ENCODE results near the gene FZD10.

Gene FZD10

DNA sequence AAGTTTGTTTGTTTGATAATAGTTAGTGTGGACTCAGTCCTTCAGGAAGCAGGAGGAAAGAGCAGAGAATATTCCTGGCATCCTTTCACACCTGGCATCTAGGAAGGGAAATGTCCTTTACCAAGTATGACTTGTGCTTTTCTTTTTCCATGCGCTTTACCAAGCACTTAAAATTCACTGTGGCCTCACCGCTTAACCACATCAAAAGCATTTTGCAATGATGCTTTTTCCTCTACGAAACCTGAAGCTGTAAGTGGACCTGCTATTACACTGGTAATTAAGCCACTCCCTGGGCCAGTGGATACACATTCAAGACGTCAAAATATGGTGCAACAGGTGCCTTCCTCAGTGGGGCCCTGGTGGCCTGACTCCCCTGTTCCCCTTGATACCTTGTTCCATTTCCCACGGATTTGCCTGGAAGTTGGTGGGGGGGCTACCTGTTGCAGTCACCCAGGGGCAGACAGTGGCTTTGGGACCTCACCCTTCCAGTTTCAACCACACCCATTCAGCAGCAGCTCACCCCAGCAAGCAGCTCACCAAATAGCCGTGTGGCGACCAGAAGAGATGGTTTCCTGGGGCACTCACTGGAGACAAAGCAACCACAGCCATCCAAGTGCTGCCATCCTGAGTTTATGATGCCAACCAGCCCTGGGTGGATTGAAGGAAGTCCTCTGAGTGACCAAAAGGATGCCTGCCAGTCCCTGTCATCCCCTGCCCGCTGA, 14.2 kb upstream of the FZD10 start:
- ChIA-PET POLR2A (no interaction called here), CTCF (interaction anchor here (1.0 kb wide), 1 partner anchor 62 kb away, joined by 3 read pairs; no protein-coding TSS in a partner anchor)
- DNase-seq (ENCODE audit: low read depth, low spot score), result no peak

DNA sequence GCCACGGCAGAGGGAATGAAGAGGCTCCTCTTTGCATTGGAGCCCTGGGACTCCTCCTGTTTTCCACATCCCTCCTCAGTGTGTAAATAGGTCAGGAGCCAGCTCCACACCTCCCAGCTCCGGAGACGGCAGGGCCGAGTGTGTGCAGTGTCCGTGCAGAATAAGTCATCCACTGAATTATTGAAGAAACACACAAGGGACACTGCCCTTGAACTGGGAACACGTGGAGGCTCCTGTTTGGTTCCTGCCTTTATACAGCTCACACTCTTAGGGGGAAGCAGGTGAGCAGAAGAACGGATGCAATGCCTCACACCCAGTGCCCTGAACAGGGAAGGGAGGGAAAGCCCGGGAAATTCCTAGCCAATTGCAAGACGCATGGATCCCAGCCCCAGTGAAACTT, 10.4 kb upstream of the FZD10 start:
- H3K4me3 ChIP-seq (ENCODE audit: low read depth, low read length), result no peak overlapping the region
- TF ChIP-seq, protein P1, sequence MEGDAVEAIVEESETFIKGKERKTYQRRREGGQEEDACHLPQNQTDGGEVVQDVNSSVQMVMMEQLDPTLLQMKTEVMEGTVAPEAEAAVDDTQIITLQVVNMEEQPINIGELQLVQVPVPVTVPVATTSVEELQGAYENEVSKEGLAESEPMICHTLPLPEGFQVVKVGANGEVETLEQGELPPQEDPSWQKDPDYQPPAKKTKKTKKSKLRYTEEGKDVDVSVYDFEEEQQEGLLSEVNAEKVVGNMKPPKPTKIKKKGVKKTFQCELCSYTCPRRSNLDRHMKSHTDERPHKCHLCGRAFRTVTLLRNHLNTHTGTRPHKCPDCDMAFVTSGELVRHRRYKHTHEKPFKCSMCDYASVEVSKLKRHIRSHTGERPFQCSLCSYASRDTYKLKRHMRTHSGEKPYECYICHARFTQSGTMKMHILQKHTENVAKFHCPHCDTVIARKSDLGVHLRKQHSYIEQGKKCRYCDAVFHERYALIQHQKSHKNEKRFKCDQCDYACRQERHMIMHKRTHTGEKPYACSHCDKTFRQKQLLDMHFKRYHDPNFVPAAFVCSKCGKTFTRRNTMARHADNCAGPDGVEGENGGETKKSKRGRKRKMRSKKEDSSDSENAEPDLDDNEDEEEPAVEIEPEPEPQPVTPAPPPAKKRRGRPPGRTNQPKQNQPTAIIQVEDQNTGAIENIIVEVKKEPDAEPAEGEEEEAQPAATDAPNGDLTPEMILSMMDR (IDR thresholded peaks at IDR 0.05; ENCODE audit: insufficient read depth, low read length, missing control alignments), result no peak
- DNase-seq (ENCODE audit: low read depth, low spot score), result no peak
- ChIA-PET POLR2A (no interaction called here), CTCF (no interaction called here)

More for the DNA sequence above, 14.2 kb upstream of the FZD10 start:
- H3K4me3 ChIP-seq (ENCODE audit: low read depth, low read length), result no peak overlapping the region
- TF ChIP-seq, protein P1 (IDR thresholded peaks at IDR 0.05; ENCODE audit: insufficient read depth, low read length, missing control alignments), result no peak

DNA sequence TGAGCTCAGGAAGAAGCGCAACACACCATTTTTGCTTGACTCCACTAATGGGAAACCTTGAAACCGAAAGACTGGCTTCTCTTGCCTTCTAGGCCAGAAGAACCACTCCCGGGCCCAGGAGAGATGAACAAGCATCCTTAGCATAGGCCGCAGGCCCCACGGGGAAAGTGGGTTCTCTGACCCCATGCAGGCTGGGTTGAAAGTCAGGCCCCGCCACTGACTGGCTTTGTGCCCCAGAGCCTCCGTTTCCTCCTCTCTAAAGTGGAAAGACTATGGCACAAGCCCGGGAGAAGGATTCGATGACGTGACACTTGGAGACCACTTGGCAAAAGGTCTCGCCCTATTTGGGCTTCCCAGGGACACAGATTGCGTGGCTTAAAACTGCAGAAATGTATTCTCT, 9.9 kb upstream of the FZD10 start:
- ChIA-PET POLR2A (no interaction called here), CTCF (no interaction called here)
- TF ChIP-seq, protein P1 (IDR thresholded peaks at IDR 0.05; ENCODE audit: insufficient read depth, low read length, missing control alignments), result no peak
- DNase-seq (ENCODE audit: low read depth, low spot score), result no peak
- no peak overlapping the region for H3K4me3 ChIP-seq (ENCODE audit: low read depth, low read length)

DNA sequence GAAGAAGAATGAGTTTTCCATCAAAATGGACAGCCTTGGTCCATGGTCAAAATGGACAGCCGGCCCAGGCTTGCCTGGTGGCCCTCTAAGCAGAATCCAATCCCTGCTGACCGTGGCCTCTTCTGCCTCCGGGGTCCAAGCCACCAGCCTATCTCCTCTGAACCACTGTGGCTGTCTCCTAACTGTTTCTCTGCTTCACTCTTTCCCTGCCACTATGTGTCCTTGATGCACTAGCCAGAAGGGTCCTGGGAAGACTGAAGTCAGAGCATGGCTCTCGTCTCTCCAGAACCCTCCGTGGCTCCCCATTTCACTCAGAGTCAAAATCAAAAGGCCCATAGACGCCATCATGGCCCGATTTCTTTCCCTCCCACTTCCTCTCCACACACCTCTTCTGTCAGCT, 8.5 kb upstream of the FZD10 start:
- no peak overlapping the region for H3K4me3 ChIP-seq (ENCODE audit: low read depth, low read length)
- ChIA-PET POLR2A (no interaction called here), CTCF (no interaction called here)
- TF ChIP-seq, protein P1 (IDR thresholded peaks at IDR 0.05; ENCODE audit: insufficient read depth, low read length, missing control alignments), result no peak
- DNase-seq (ENCODE audit: low read depth, low spot score), result no peak

DNA sequence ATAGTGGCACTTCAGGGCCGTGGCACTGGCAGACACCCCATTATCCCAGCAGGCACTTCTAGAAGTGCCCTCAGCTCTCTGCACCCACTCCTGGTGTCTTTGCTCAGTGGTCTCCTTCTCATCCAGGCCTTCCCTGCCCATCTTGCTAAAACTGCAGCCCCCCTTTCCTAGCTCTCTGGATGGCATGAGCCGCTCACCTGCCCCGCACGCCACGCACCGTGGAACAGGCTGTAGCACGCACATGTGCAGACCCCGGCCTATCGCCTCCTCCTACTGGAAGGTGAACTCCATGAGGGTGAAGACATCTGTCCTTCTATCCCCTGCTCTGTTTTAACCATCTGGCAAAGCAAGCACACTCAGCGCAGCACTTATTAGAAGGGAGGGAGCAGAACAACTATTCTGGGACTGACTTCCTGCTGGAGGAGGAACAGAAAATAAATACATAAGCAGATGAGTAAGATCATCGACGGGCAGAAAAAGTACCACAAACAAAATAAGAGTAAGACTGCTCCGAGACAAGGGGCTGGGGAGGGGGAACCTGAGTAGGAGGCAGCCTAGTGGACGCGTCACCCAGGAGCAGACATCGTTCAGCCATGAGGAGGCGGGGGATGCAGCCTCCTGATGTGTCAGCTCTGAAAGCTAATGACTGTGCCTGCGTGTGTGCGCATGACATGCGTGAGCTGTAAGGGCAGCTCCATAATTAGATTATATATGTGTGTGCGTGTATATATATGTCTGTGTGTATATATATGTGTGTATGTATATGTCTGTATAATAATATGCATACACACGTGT, 7.8 kb upstream of the FZD10 start:
- ChIA-PET POLR2A (no interaction called here), CTCF (no interaction called here)
- no peak for DNase-seq (ENCODE audit: low read depth, low spot score)
- H3K4me3 ChIP-seq (ENCODE audit: low read depth, low read length), result no peak overlapping the region
- TF ChIP-seq, protein P1 (IDR thresholded peaks at IDR 0.05; ENCODE audit: insufficient read depth, low read length, missing control alignments), result no peak

DNA sequence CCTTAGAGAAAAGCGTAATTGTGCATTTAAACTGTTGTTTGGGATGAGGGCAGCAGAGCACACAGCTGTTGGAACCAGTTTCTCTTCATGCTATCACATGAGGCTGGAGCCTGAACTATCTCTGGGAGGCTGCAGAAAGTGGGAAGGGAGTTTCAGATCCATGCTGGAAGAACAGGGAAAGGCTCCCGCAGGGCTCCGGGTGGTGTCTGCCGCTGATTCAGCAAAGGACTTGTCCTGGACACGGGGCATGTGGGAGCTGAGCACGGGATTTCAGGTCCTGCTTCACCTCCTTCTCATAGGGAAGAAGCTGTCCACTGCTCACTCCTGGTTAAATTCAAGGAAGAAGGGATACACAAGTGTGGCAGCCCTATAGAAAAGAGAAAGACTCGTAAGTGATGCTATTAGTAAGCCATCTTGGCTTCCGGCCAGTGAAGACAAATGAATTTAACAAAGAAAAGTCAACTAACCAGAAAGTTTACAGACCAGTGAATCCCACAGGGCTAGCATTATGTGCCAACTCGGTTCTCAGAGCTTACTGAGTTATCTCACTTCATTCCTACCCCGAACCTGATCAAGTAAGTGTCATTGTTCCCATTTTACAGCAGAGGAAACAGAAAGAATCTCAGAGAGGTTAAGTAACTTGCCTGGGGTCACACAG, 6.7 kb upstream of the FZD10 start:
- ChIA-PET POLR2A (no interaction called here), CTCF (no interaction called here)
- TF ChIP-seq, protein P1 (IDR thresholded peaks at IDR 0.05; ENCODE audit: insufficient read depth, low read length, missing control alignments), result no peak
- H3K4me3 ChIP-seq (ENCODE audit: low read depth, low read length), result no peak overlapping the region
- no peak for DNase-seq (ENCODE audit: low read depth, low spot score)

Measured in AG04449 (cell line).